Measurements from ENCODE around the gene MYO5B. TPM values are rescaled to one million over a fixed set of nuclear protein-coding genes. Genes with fewer than 3 reads are reported as not detected.

Gene MYO5B
- total and polyA plus RNA-seq, 9 of the 15 experiments (the other 6 are each of a cell fraction or from before 2014, with no cell fraction given) = 0.07 to 0.42 (median 0.28) TPM

GRCh38 chr18:49976795-49977560, 218.0 kb downstream of the MYO5B start:
- CTCF ChIA-PET (ENCODE audit: low intra/inter-chr PET ratio) = no interaction called here
- DNase-seq (ENCODE audit: extremely low read depth in 1 of 4, low spot score in 3 of 4) (no peak), ATAC-seq (no peak), FAIRE-seq (no peak)
- H3K9ac ChIP-seq (ENCODE audit: insufficient read depth in 1 of 2, low read depth in 2 of 2, low read length in 2 of 2) = no peak overlapping the region
- no peak overlapping the region for H3K4me3 ChIP-seq
- no peaks in the 10 kb centered on the region for H3K79me2 ChIP-seq (ENCODE audit: control insufficient read depth, insufficient read depth, low read length)
- BruUV-seq (replicated peaks) = no TSS peak
- no peaks in the 10 kb centered on the region for H3K36me3 ChIP-seq (ENCODE audit: control insufficient read depth, insufficient read depth, low read length)
- H3K9me1 ChIP-seq (ENCODE audit: control insufficient read depth, insufficient read depth, low read length) = no peaks in the 10 kb centered on the region
- in situ Hi-C loops (cut with MboI) (no loop called here), intact Hi-C loops (cut with micrococcal nuclease) (no loop called here)
- POLR2A ChIA-PET = interaction anchor here (1.0 kb wide), 2 partner anchors 9 to 16 kb away, joined by 3 to 4 read pairs; no protein-coding TSS in a partner anchor
- H3K4me1 ChIP-seq (replicated peaks in 1 of 2; ENCODE audit: control insufficient read depth in 2 of 2, insufficient read depth in 2 of 2, low read length in 2 of 2) = no peaks in the 10 kb centered on the region
- H2AFZ ChIP-seq (ENCODE audit: low read depth, low read length) = no peak overlapping the region
- H3K9me3 ChIP-seq (replicated peaks; ENCODE audit: control insufficient read depth, insufficient read depth, low read depth, low read length) = no peaks in the 10 kb centered on the region
- WGBS (ENCODE audit: insufficient coverage, low coverage, missing lambda C conversion rate) = 1% methylated on average over 14 of the region's 15 CpGs
- no peak for TF ChIP-seq L3MBTL2 (IDR thresholded peaks at IDR 0.05)
- TF ChIP-seq FOXP4 (CRISPR knock-in tag; IDR thresholded peaks at IDR 0.05; ENCODE audit: borderline replicate concordance) = no peak
- no peak for TF ChIP-seq ZNF668 (CRISPR knock-in tag; IDR thresholded peaks at IDR 0.05)
- TF ChIP-seq USF1 (CRISPR knock-in tag; IDR thresholded peaks at IDR 0.05) = no peak
- no peak for TF ChIP-seq ASH1L (IDR thresholded peaks at IDR 0.05; ENCODE audit: borderline replicate concordance, low read depth, partially characterized antibody)
- no peak for TF ChIP-seq SMARCE1 (IDR thresholded peaks at IDR 0.05)
- no peak for TF ChIP-seq ZNF280B (CRISPR knock-in tag; IDR thresholded peaks at IDR 0.05)
- TF ChIP-seq EHMT2 (IDR thresholded peaks at IDR 0.05) = no peak
- no peak for TF ChIP-seq BHLHE40 (IDR thresholded peaks at IDR 0.05; ENCODE audit: low read length)
- TF ChIP-seq GABPB1 (CRISPR knock-in tag; IDR thresholded peaks at IDR 0.05) = no peak
- H3K27me3 ChIP-seq (ENCODE audit: control insufficient read depth in 2 of 2, insufficient read depth in 2 of 2, low read length in 2 of 2) = peaks cover 0 to 4% of the 10 kb centered on the region in 2 experiments; a peak in 1 of 5 replicates
- H3K27ac ChIP-seq (ENCODE audit: extremely low read depth, low read depth, low read length) = no peak overlapping the region
- no peak overlapping the region for H3K4me2 ChIP-seq (ENCODE audit: insufficient read depth, low read length)
- H4K20me1 ChIP-seq (replicated peaks; ENCODE audit: control insufficient read depth, insufficient read depth, low read length) = no peaks in the 10 kb centered on the region; the same call in 1 of the 2 replicates
